AG04450 (cell line): ENCODE measurements around the gene POLL. TPM values are rescaled to one million over a fixed set of nuclear protein-coding genes. Genes with fewer than 3 reads are reported as not detected.

Source experiments
- CTCF ChIA-PET: fragments of 300-600, 350-600 bp; formaldehyde crosslinking; extraction: SDS; loops from one replicate; lab custom pipeline; 2022; ENCODE audit warnings: antibody characterized with exemption, inconsistent platforms; lab: Charles Lee
- POLR2A ChIA-PET: fragments of 350-600 bp; formaldehyde crosslinking; extraction: SDS; loops from one replicate; lab custom pipeline; 2021; ENCODE audit warnings: antibody characterized with exemption, inconsistent platforms; lab: Yijun Ruan, JAX
- DNase-seq: peaks from one replicate; pipeline ENCODE4 v3.0.0-alpha.2; 2011; ENCODE audit warnings: low read depth, low spot score
- H3K27ac ChIP-seq: one replicate; pipeline ENCODE4 v1.5.1; 2012; ENCODE audit warnings: low read depth, low read length, control low read depth
- H3K27me3 ChIP-seq: one replicate; pipeline ENCODE4 v1.6.0; 2012; ENCODE audit warnings: low read length; ENCODE audit not compliant: control insufficient read depth, insufficient read depth
- H3K4me3 ChIP-seq: 2 replicates; pipeline ENCODE4 v1.5.1; 2011; ENCODE audit warnings: mild to moderate bottlenecking, low read depth, low read length, control low read depth
- H3K9me3 ChIP-seq: 2 replicates; pipeline ENCODE4 v1.5.1; 2012; ENCODE audit warnings: low read length; ENCODE audit not compliant: control insufficient read depth, insufficient read depth
- CTCF ChIP-seq: IDR thresholded peaks from 2 replicates; pipeline ENCODE4 v1.5.1; 2011; ENCODE audit warnings: low read depth, low read length, control low read depth, inconsistent platforms
- polyA plus RNA-seq: library from polyadenylated mRNA; depleted of rRNA; stranded (reverse); fragments of >200 nt; gene quantifications from 2 replicates; pipeline ENCODE4 v1.2.3, GENCODE V29; 2011

The POLL gene
- polyA plus RNA-seq, 1 experiment: 14.8 TPM

- no peaks in the 10 kb centered on the region for H3K9me3 ChIP-seq
- no peak for DNase-seq
- TF ChIP-seq CTCF: no peak
- no peak overlapping the region for H3K27ac ChIP-seq
- CTCF ChIA-PET: no interaction called here
- POLR2A ChIA-PET: no interaction called here
- H3K4me3 ChIP-seq: no peak overlapping the region
- peaks cover 40% of the 10 kb centered on the region for H3K27me3 ChIP-seq
Observed at GRCh38 chr10:101564490-101564991, 23.5 kb downstream of the POLL start.

GRCh38 chr10:101563497-101564040, 24.5 kb downstream of the POLL start:
- ChIA-PET POLR2A (no interaction called here), CTCF (interaction anchor here (1.4 kb wide), 1 partner anchor 350 kb away, joined by 8 read pairs; no protein-coding TSS in a partner anchor)
- no peak for DNase-seq
- no peak for TF ChIP-seq CTCF
- no peak overlapping the region for H3K27ac ChIP-seq
- H3K9me3 ChIP-seq: no peaks in the 10 kb centered on the region
- H3K4me3 ChIP-seq: no peak overlapping the region
- H3K27me3 ChIP-seq: peaks cover 34% of the 10 kb centered on the region

GRCh38 chr10:101563007-101563406, 25.1 kb downstream of the POLL start:
- no peak for TF ChIP-seq CTCF
- Histone ChIP-seq H3K27me3 (peaks cover 30% of the 10 kb centered on the region), H3K27ac (no peak overlapping the region), H3K9me3 (no peaks in the 10 kb centered on the region), H3K4me3 (no peak overlapping the region)
- DNase-seq: no peak
- CTCF ChIA-PET: interaction anchor here (1.4 kb wide), 1 partner anchor 349 kb away, joined by 8 read pairs; no protein-coding TSS in a partner anchor
- POLR2A ChIA-PET: no interaction called here

GRCh38 chr10:101562231-101562630, 25.8 kb downstream of the POLL start:
- H3K27me3 ChIP-seq: peaks cover 23% of the 10 kb centered on the region
- no peak overlapping the region for H3K27ac ChIP-seq
- ChIA-PET POLR2A (interaction anchor here (0.6 kb wide), 1 partner anchor 94 kb away, joined by 4 read pairs; no protein-coding TSS in a partner anchor), CTCF (interaction anchor here (0.7 to 1.4 kb wide), 2 partner anchors 348 to 399 kb away, joined by 3 to 8 read pairs; no protein-coding TSS in a partner anchor)
- H3K4me3 ChIP-seq: no peak overlapping the region
- TF ChIP-seq CTCF: no peak
- no peak for DNase-seq
- H3K9me3 ChIP-seq: no peaks in the 10 kb centered on the region
